ENCODE data around the gene AKR1B1.

Gene AKR1B1

GRCh38 chr7:134450294-134451000, 8.5 kb downstream of the AKR1B1 start:
- TF ChIP-seq POLR2AphosphoS5 (IDR thresholded peaks at IDR 0.05; ENCODE audit: low read depth, low read length) (no peak), POLR2A (IDR thresholded peaks at IDR 0.05; ENCODE audit: low read depth, low read length) (no peak), TAF1 (IDR thresholded peaks at IDR 0.05; ENCODE audit: low read depth, low read length) (no peak), PAX5 (IDR thresholded peaks at IDR 0.05; ENCODE audit: insufficient read depth, low read length, severe bottlenecking) (no peak), POU2F2 (IDR thresholded peaks at IDR 0.05; ENCODE audit: low read depth, low read length) (no peak), SPI1 (IDR thresholded peaks at IDR 0.05; ENCODE audit: low read depth, low read length) (no peak)
- FAIRE-seq = no peak
- no peak for DNase-seq (ENCODE audit: insufficient read length, low spot score)

GRCh38 chr7:134449680-134450079, 9.2 kb downstream of the AKR1B1 start:
- FAIRE-seq (no peak), DNase-seq (ENCODE audit: insufficient read length, low spot score) (no peak)

GRCh38 chr7:134448356-134449229, 10.3 kb downstream of the AKR1B1 start:
- no peak for DNase-seq (ENCODE audit: insufficient read length, low spot score)
- no peak for FAIRE-seq
- TF ChIP-seq SPI1 (IDR thresholded peaks at IDR 0.05; ENCODE audit: low read depth, low read length) (no peak), POLR2AphosphoS5 (IDR thresholded peaks at IDR 0.05; ENCODE audit: low read depth, low read length) (no peak), POU2F2 (IDR thresholded peaks at IDR 0.05; ENCODE audit: low read depth, low read length) (no peak), TAF1 (IDR thresholded peaks at IDR 0.05; ENCODE audit: low read depth, low read length) (no peak), PAX5 (IDR thresholded peaks at IDR 0.05; ENCODE audit: insufficient read depth, low read length, severe bottlenecking) (no peak), POLR2A (IDR thresholded peaks at IDR 0.05; ENCODE audit: low read depth, low read length) (no peak)

More at GRCh38 chr7:134449680-134450079, 9.2 kb downstream of the AKR1B1 start:
- no peak for TF ChIP-seq PAX5 (IDR thresholded peaks at IDR 0.05; ENCODE audit: insufficient read depth, low read length, severe bottlenecking)
- TF ChIP-seq POU2F2 (IDR thresholded peaks at IDR 0.05; ENCODE audit: low read depth, low read length) = no peak

- FAIRE-seq (no peak), DNase-seq (ENCODE audit: insufficient read length, low spot score) (no peak)
- TF ChIP-seq PAX5 (IDR thresholded peaks at IDR 0.05; ENCODE audit: insufficient read depth, low read length, severe bottlenecking) (no peak), POLR2A (IDR thresholded peaks at IDR 0.05; ENCODE audit: low read depth, low read length) (no peak), TAF1 (IDR thresholded peaks at IDR 0.05; ENCODE audit: low read depth, low read length) (no peak), POU2F2 (IDR thresholded peaks at IDR 0.05; ENCODE audit: low read depth, low read length) (no peak), POLR2AphosphoS5 (IDR thresholded peaks at IDR 0.05; ENCODE audit: low read depth, low read length) (no peak), SPI1 (IDR thresholded peaks at IDR 0.05; ENCODE audit: low read depth, low read length) (no peak)
Measured at GRCh38 chr7:134447383-134447782, 11.5 kb downstream of the AKR1B1 start.

- no peak for DNase-seq (ENCODE audit: insufficient read length, low spot score)
- no peak for FAIRE-seq
- TF ChIP-seq POLR2A (IDR thresholded peaks at IDR 0.05; ENCODE audit: low read depth, low read length) (no peak), PAX5 (IDR thresholded peaks at IDR 0.05; ENCODE audit: insufficient read depth, low read length, severe bottlenecking) (no peak), SPI1 (IDR thresholded peaks at IDR 0.05; ENCODE audit: low read depth, low read length) (no peak), TAF1 (IDR thresholded peaks at IDR 0.05; ENCODE audit: low read depth, low read length) (no peak), POU2F2 (IDR thresholded peaks at IDR 0.05; ENCODE audit: low read depth, low read length) (no peak), POLR2AphosphoS5 (IDR thresholded peaks at IDR 0.05; ENCODE audit: low read depth, low read length) (no peak)
Measured at GRCh38 chr7:134446923-134447322, 12.0 kb downstream of the AKR1B1 start.

GRCh38 chr7:134446446-134446845, 12.5 kb downstream of the AKR1B1 start:
- FAIRE-seq (no peak), DNase-seq (ENCODE audit: insufficient read length, low spot score) (no peak)
- TF ChIP-seq POLR2A (IDR thresholded peaks at IDR 0.05; ENCODE audit: low read depth, low read length) = no peak
- TF ChIP-seq POU2F2 (IDR thresholded peaks at IDR 0.05; ENCODE audit: low read depth, low read length) = no peak
- TF ChIP-seq TAF1 (IDR thresholded peaks at IDR 0.05; ENCODE audit: low read depth, low read length) = no peak
- no peak for TF ChIP-seq POLR2AphosphoS5 (IDR thresholded peaks at IDR 0.05; ENCODE audit: low read depth, low read length)
- no peak for TF ChIP-seq PAX5 (IDR thresholded peaks at IDR 0.05; ENCODE audit: insufficient read depth, low read length, severe bottlenecking)
- no peak for TF ChIP-seq SPI1 (IDR thresholded peaks at IDR 0.05; ENCODE audit: low read depth, low read length)

- TF ChIP-seq POLR2A (IDR thresholded peaks at IDR 0.05; ENCODE audit: low read depth, low read length) (no peak), POU2F2 (IDR thresholded peaks at IDR 0.05; ENCODE audit: low read depth, low read length) (no peak), TAF1 (IDR thresholded peaks at IDR 0.05; ENCODE audit: low read depth, low read length) (no peak), PAX5 (IDR thresholded peaks at IDR 0.05; ENCODE audit: insufficient read depth, low read length, severe bottlenecking) (no peak), SPI1 (IDR thresholded peaks at IDR 0.05; ENCODE audit: low read depth, low read length) (no peak), POLR2AphosphoS5 (IDR thresholded peaks at IDR 0.05; ENCODE audit: low read depth, low read length) (no peak)
- no peak for FAIRE-seq
- DNase-seq (ENCODE audit: insufficient read length, low spot score) = no peak
Measured at GRCh38 chr7:134444961-134445315, 14.0 kb downstream of the AKR1B1 start.

GRCh38 chr7:134444198-134444960, 14.5 kb downstream of the AKR1B1 start:
- no peak for FAIRE-seq
- TF ChIP-seq POU2F2 (IDR thresholded peaks at IDR 0.05; ENCODE audit: low read depth, low read length) = no peak
- TF ChIP-seq POLR2A (IDR thresholded peaks at IDR 0.05; ENCODE audit: low read depth, low read length) = no peak
- no peak for TF ChIP-seq TAF1 (IDR thresholded peaks at IDR 0.05; ENCODE audit: low read depth, low read length)
- TF ChIP-seq POLR2AphosphoS5 (IDR thresholded peaks at IDR 0.05; ENCODE audit: low read depth, low read length) = no peak
- TF ChIP-seq PAX5 (IDR thresholded peaks at IDR 0.05; ENCODE audit: insufficient read depth, low read length, severe bottlenecking) = no peak
- no peak for TF ChIP-seq SPI1 (IDR thresholded peaks at IDR 0.05; ENCODE audit: low read depth, low read length)
- no peak for DNase-seq (ENCODE audit: insufficient read length, low spot score)
